HEK293 (cell line): Measurements from ENCODE around the gene CAMK2B.

Experiments used
- EGR2 ChIP-seq: fragments of 450-650 bp; formaldehyde crosslinking; IDR thresholded peaks from 2 replicates; pipeline ENCODE4 v1.5.1; 2016; ENCODE audit warnings: low read depth, missing biosample characterization, missing genetic modification characterization
- GLI2 ChIP-seq: fragments of 450-650 bp; formaldehyde crosslinking; IDR thresholded peaks from 2 replicates; pipeline ENCODE4; 2017; ENCODE audit warnings: missing biosample characterization, missing genetic modification characterization, low read depth, borderline replicate concordance
- KLF1 ChIP-seq: fragments of 450-650 bp; formaldehyde crosslinking; IDR thresholded peaks from 2 replicates; pipeline ENCODE4 v1.5.1; 2016; ENCODE audit warnings: missing biosample characterization, missing genetic modification characterization
- KLF16 ChIP-seq: fragments of 450-650 bp; formaldehyde crosslinking; IDR thresholded peaks from 2 replicates; pipeline ENCODE4 v1.5.1; 2017; ENCODE audit warnings: missing biosample characterization, missing genetic modification characterization
- KLF9 ChIP-seq: fragments of 450-650 bp; formaldehyde crosslinking; IDR thresholded peaks from 2 replicates; pipeline ENCODE4 v1.5.1; 2016; ENCODE audit warnings: missing biosample characterization, missing genetic modification characterization, low read depth
- OSR2 ChIP-seq: fragments of 450-650 bp; formaldehyde crosslinking; IDR thresholded peaks from 2 replicates; pipeline ENCODE4 v1.5.1; 2016; ENCODE audit warnings: missing biosample characterization, missing genetic modification characterization
- SP2 ChIP-seq: fragments of 450-650 bp; formaldehyde crosslinking; IDR thresholded peaks from 2 replicates; pipeline ENCODE4 v1.5.1; 2016; ENCODE audit warnings: missing biosample characterization, missing genetic modification characterization
- ZEB2 ChIP-seq: fragments of 450-650 bp; formaldehyde crosslinking; IDR thresholded peaks from 2 replicates; pipeline ENCODE4 v1.5.1; 2016; ENCODE audit warnings: missing biosample characterization, missing genetic modification characterization
- ZFP37 ChIP-seq: fragments of 450-650 bp; formaldehyde crosslinking; IDR thresholded peaks from 2 replicates; pipeline ENCODE4 v1.5.1; 2016; ENCODE audit warnings: missing biosample characterization, missing genetic modification characterization
- ZIC2 ChIP-seq: fragments of 450-650 bp; formaldehyde crosslinking; IDR thresholded peaks from 2 replicates; pipeline ENCODE4 v1.5.1; 2016; ENCODE audit warnings: missing biosample characterization, missing genetic modification characterization
- ZNF112 ChIP-seq: fragments of 450-650 bp; formaldehyde crosslinking; IDR thresholded peaks from 2 replicates; pipeline ENCODE4 v1.5.0; 2017; ENCODE audit warnings: missing biosample characterization, missing genetic modification characterization
- ZNF157 ChIP-seq: fragments of 450-650 bp; formaldehyde crosslinking; IDR thresholded peaks from 2 replicates; pipeline ENCODE4 v1.5.1; 2016; ENCODE audit warnings: missing biosample characterization, missing genetic modification characterization
- ZNF311 ChIP-seq: fragments of 450-650 bp; formaldehyde crosslinking; IDR thresholded peaks from 2 replicates; pipeline ENCODE4 v1.5.1; 2017; ENCODE audit warnings: missing biosample characterization, missing genetic modification characterization, borderline replicate concordance
- ZNF335 ChIP-seq: fragments of 450-650 bp; formaldehyde crosslinking; conservative IDR thresholded peaks from 2 replicates; pipeline ENCODE4 v1.5.1; 2016; ENCODE audit warnings: missing biosample characterization, missing genetic modification characterization
- ZNF354C ChIP-seq: fragments of 450-650 bp; formaldehyde crosslinking; IDR thresholded peaks from 2 replicates; pipeline ENCODE4 v1.5.1; 2016; ENCODE audit warnings: missing biosample characterization, missing genetic modification characterization, low read depth, borderline replicate concordance
- ZNF404 ChIP-seq: fragments of 450-650 bp; formaldehyde crosslinking; IDR thresholded peaks from 2 replicates; pipeline ENCODE4 v1.5.1; 2017; ENCODE audit warnings: missing biosample characterization, missing genetic modification characterization
- ZNF521 ChIP-seq: fragments of 450-650 bp; formaldehyde crosslinking; IDR thresholded peaks from 2 replicates; pipeline ENCODE4 v1.5.1; 2017; ENCODE audit warnings: missing biosample characterization, mild to moderate bottlenecking, missing genetic modification characterization
- ZNF544 ChIP-seq: fragments of 450-650 bp; formaldehyde crosslinking; IDR thresholded peaks from 2 replicates; pipeline ENCODE4 v1.5.0; 2017; ENCODE audit warnings: missing biosample characterization, missing genetic modification characterization
- ZNF549 ChIP-seq: fragments of 450-650 bp; IDR thresholded peaks from 2 replicates; pipeline ENCODE4 v1.5.1; 2018; ENCODE audit warnings: missing biosample characterization, missing genetic modification characterization, mild to moderate bottlenecking, inconsistent platforms, moderate library complexity
- ZNF561 ChIP-seq: fragments of 450-650 bp; IDR thresholded peaks from 2 replicates; pipeline ENCODE4 v1.5.1; 2018; ENCODE audit warnings: missing biosample characterization, missing genetic modification characterization, borderline replicate concordance
- ZNF610 ChIP-seq: fragments of 450-650 bp; formaldehyde crosslinking; IDR thresholded peaks from 2 replicates; pipeline ENCODE4 v1.5.1; 2016; ENCODE audit warnings: missing biosample characterization, missing genetic modification characterization, borderline replicate concordance
- ZNF701 ChIP-seq: fragments of 450-650 bp; formaldehyde crosslinking; IDR thresholded peaks from 2 replicates; pipeline ENCODE4 v1.5.1; 2016; ENCODE audit warnings: missing biosample characterization, missing genetic modification characterization
- ZNF707 ChIP-seq: fragments of 450-650 bp; formaldehyde crosslinking; IDR thresholded peaks from 2 replicates; pipeline ENCODE4 v1.5.1; 2016; ENCODE audit warnings: missing biosample characterization, missing genetic modification characterization
- ZNF791 ChIP-seq: fragments of 450-650 bp; formaldehyde crosslinking; IDR thresholded peaks from 2 replicates; pipeline ENCODE4 v1.5.1; 2016; ENCODE audit warnings: missing biosample characterization, missing genetic modification characterization
- ZNF792 ChIP-seq: fragments of 450-650 bp; formaldehyde crosslinking; IDR thresholded peaks from 2 replicates; pipeline ENCODE4 v1.5.1; 2016; ENCODE audit warnings: missing biosample characterization, missing genetic modification characterization
- ZNF843 ChIP-seq: fragments of 450-650 bp; formaldehyde crosslinking; IDR thresholded peaks from 2 replicates; pipeline ENCODE4 v1.5.1; 2016; ENCODE audit warnings: missing biosample characterization, missing genetic modification characterization
- TF ChIP-seq, protein P1 (sequence below): fragments of 450-650 bp; IDR thresholded peaks from 2 replicates; pipeline ENCODE4 v1.5.1; 2018; ENCODE audit warnings: missing biosample characterization, missing genetic modification characterization
- TF ChIP-seq, protein P2 (sequence below): sonication (generic); formaldehyde crosslinking; IDR thresholded peaks from 2 replicates; pipeline ENCODE4 v1.8.1; 2022; ENCODE audit warnings: mild to moderate bottlenecking, moderate library complexity, missing genetic modification reagents
- TF ChIP-seq, protein P3 (sequence below): fragments of 450-650 bp; formaldehyde crosslinking; IDR thresholded peaks from 2 replicates; pipeline ENCODE4 v1.5.1; 2016; ENCODE audit warnings: missing biosample characterization, missing genetic modification characterization
- TF ChIP-seq, protein P4 (sequence below): fragments of 450-650 bp; formaldehyde crosslinking; conservative IDR thresholded peaks from 2 replicates; pipeline ENCODE4 v1.5.1; 2016; ENCODE audit warnings: low read depth, missing biosample characterization, missing genetic modification characterization

CAMK2B gene

DNA sequence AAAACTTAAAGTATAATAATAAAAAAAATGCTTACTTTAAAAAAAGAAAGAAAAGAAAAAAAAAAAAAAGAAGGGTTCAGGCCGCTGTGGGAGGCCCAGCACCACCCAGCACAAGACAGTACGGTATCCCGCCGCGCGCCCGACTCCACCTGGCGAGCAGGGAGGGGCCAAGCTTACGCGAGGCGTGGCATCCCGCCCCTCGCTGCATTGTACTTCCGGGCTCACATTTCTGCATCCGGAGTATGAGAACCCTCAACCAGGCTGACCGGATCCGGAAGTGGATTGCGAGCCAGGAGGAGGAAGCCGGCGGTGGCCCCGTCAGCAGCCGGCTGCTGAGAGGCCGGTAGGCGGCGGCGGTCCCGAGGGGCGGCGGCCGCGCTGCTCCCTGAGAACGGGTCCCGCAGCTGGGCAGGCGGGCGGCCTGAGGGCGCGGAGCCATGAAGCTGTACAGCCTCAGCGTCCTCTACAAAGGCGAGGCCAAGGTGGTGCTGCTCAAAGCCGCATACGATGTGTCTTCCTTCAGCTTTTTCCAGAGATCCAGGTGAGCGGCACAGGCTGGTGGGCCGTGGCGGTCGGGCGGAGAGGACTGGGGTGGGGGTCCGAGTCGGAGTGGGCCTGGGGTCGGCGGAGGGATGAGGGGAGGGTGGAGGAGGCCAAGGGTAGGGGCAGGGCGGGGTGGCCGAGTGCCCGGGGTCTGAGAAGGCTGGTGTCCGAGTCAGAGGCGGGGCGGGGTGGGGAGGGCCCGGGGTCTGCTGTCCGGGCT, 124.5 kb downstream of the CAMK2B start, which contains the start of gene YKT6 (continued):
- TF ChIP-seq ZNF549 (tag by site-specific recombination), result no peak
- no peak for TF ChIP-seq GLI2
- TF ChIP-seq ZIC2 (tag by site-specific recombination), result peak; percentile 88
- no peak for TF ChIP-seq ZNF157 (tag by site-specific recombination)
- peak; percentile 92 for TF ChIP-seq KLF1 (tag by site-specific recombination)
- no peak for TF ChIP-seq ZNF404 (tag by site-specific recombination)
- peak; percentile 97 for TF ChIP-seq SP2 (tag by site-specific recombination)
- TF ChIP-seq ZNF610, result peak; percentile 67; the same call in 1 of the 2 replicates
- no peak for TF ChIP-seq ZNF112 (tag by site-specific recombination)
- TF ChIP-seq ZNF561 (tag by site-specific recombination), result peak; percentile 75
- no peak for TF ChIP-seq ZNF521 (tag by site-specific recombination)
- TF ChIP-seq ZNF792 (tag by site-specific recombination), result no peak
- no peak for TF ChIP-seq ZNF707 (tag by site-specific recombination)
- TF ChIP-seq, protein P1, sequence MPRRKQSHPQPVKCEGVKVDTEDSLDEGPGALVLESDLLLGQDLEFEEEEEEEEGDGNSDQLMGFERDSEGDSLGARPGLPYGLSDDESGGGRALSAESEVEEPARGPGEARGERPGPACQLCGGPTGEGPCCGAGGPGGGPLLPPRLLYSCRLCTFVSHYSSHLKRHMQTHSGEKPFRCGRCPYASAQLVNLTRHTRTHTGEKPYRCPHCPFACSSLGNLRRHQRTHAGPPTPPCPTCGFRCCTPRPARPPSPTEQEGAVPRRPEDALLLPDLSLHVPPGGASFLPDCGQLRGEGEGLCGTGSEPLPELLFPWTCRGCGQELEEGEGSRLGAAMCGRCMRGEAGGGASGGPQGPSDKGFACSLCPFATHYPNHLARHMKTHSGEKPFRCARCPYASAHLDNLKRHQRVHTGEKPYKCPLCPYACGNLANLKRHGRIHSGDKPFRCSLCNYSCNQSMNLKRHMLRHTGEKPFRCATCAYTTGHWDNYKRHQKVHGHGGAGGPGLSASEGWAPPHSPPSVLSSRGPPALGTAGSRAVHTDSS, result no peak
- no peak for TF ChIP-seq ZNF354C
- TF ChIP-seq, protein P2, sequence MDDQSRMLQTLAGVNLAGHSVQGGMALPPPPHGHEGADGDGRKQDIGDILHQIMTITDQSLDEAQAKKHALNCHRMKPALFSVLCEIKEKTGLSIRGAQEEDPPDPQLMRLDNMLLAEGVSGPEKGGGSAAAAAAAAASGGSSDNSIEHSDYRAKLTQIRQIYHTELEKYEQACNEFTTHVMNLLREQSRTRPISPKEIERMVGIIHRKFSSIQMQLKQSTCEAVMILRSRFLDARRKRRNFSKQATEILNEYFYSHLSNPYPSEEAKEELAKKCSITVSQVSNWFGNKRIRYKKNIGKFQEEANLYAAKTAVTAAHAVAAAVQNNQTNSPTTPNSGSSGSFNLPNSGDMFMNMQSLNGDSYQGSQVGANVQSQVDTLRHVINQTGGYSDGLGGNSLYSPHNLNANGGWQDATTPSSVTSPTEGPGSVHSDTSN (CRISPR knock-in tag), result peak; percentile 54; the same call in 1 of the 2 replicates
- TF ChIP-seq, protein P3, sequence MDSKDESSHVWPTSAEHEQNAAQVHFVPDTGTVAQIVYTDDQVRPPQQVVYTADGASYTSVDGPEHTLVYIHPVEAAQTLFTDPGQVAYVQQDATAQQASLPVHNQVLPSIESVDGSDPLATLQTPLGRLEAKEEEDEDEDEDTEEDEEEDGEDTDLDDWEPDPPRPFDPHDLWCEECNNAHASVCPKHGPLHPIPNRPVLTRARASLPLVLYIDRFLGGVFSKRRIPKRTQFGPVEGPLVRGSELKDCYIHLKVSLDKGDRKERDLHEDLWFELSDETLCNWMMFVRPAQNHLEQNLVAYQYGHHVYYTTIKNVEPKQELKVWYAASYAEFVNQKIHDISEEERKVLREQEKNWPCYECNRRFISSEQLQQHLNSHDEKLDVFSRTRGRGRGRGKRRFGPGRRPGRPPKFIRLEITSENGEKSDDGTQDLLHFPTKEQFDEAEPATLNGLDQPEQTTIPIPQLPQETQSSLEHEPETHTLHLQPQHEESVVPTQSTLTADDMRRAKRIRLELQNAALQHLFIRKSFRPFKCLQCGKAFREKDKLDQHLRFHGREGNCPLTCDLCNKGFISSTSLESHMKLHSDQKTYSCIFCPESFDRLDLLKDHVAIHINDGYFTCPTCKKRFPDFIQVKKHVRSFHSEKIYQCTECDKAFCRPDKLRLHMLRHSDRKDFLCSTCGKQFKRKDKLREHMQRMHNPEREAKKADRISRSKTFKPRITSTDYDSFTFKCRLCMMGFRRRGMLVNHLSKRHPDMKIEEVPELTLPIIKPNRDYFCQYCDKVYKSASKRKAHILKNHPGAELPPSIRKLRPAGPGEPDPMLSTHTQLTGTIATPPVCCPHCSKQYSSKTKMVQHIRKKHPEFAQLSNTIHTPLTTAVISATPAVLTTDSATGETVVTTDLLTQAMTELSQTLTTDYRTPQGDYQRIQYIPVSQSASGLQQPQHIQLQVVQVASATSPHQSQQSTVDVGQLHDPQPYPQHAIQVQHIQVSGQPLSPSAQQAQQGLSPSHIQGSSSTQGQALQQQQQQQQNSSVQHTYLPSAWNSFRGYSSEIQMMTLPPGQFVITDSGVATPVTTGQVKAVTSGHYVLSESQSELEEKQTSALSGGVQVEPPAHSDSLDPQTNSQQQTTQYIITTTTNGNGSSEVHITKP, result peak; percentile 48; the same call in 1 of the 2 replicates
- peak; percentile 71 for TF ChIP-seq OSR2 (tag by site-specific recombination)
- TF ChIP-seq ZNF791 (tag by site-specific recombination), result no peak
- TF ChIP-seq, protein P4, sequence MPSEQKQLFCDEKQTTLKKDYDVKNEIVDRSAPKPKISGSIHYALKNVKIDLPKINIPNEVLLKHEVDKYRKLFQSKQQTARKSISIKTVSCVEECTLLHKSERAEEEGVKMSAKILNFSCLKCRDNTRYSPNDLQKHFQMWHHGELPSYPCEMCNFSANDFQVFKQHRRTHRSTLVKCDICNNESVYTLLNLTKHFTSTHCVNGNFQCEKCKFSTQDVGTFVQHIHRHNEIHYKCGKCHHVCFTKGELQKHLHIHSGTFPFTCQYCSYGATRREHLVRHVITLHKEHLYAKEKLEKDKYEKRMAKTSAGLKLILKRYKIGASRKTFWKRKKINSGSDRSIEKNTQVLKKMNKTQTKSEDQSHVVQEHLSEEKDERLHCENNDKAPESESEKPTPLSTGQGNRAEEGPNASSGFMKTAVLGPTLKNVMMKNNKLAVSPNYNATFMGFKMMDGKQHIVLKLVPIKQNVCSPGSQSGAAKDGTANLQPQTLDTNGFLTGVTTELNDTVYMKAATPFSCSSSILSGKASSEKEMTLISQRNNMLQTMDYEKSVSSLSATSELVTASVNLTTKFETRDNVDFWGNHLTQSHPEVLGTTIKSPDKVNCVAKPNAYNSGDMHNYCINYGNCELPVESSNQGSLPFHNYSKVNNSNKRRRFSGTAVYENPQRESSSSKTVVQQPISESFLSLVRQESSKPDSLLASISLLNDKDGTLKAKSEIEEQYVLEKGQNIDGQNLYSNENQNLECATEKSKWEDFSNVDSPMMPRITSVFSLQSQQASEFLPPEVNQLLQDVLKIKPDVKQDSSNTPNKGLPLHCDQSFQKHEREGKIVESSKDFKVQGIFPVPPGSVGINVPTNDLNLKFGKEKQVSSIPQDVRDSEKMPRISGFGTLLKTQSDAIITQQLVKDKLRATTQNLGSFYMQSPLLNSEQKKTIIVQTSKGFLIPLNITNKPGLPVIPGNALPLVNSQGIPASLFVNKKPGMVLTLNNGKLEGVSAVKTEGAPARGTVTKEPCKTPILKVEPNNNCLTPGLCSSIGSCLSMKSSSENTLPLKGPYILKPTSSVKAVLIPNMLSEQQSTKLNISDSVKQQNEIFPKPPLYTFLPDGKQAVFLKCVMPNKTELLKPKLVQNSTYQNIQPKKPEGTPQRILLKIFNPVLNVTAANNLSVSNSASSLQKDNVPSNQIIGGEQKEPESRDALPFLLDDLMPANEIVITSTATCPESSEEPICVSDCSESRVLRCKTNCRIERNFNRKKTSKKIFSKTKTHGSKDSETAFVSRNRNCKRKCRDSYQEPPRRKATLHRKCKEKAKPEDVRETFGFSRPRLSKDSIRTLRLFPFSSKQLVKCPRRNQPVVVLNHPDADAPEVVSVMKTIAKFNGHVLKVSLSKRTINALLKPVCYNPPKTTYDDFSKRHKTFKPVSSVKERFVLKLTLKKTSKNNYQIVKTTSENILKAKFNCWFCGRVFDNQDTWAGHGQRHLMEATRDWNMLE, result peak; percentile 100
- peak; percentile 85 for TF ChIP-seq KLF9 (tag by site-specific recombination)
- TF ChIP-seq ZFP37 (tag by site-specific recombination), result no peak
- TF ChIP-seq KLF16, result peak; percentile 65; the same call in 1 of the 2 replicates
- no peak for TF ChIP-seq ZNF701
- no peak for TF ChIP-seq ZNF311 (tag by site-specific recombination)
- TF ChIP-seq ZEB2 (tag by site-specific recombination), result peak; percentile 89
- peak; percentile 70 for TF ChIP-seq ZNF843
- no peak for TF ChIP-seq EGR2 (tag by site-specific recombination)
- peak; percentile 84 for TF ChIP-seq ZNF335 (tag by site-specific recombination)
- no peak for TF ChIP-seq ZNF544 (tag by site-specific recombination)
